Measurements from ENCODE around the gene POLE. TPM values are rescaled to one million over a fixed set of nuclear protein-coding genes. Genes with fewer than 3 reads are reported as not detected.

Gene POLE
- total RNA-seq, 1 experiment from 2014 or later = 54.0 TPM

DNA sequence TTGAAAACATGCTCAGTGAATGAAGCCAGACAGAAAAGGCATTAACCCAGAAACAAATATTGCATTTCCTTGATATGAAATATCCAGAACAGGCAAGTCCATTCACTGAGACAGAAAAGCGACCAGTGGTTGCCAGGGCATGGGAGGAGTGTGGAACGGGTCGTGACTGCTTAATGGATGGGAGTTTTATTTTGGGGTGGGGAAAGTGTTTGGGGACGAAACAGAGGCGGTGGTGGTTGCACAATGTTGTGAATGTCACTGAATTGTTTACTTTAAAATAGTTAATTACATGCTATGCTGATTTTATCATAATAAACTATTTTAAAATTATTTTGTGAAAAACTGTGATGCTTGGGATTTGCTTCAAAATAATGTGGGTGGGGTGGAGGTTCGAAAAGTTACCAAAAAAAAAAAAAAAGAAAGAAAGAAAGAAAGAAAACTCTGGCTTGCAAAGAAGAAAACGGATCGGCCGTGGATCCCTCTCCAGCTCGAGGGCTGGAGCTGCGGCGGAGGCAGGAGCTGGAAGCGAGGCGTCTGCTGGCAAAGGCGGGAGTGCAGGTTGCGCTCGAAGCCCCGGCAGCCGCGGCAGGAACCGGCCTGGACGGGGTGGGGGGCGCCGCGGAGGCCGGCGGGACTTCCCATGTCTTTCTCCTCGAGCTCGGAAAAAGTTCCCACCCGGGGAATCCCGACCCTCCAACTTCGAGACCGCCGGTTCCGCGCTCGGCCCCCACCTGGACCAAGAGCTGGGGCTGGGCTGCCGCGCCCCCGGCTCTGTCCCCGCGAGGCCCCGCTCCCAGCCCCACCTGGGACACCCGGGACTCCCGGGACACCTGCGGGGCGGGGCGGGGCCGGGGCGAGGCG lies 69.1 kb downstream of the POLE start:
- DNase-seq = peak; percentile 91
- Histone ChIP-seq H3K36me3 (replicated peaks; ENCODE audit: control insufficient read depth, insufficient read depth, low read length) (no peaks in the 10 kb centered on the region), H3K27me3 (ENCODE audit: control insufficient read depth, insufficient read depth, low read length) (peaks cover 52% of the 10 kb centered on the region), H3K4me3 (ENCODE audit: insufficient read depth, low read depth, low read length) (peak overlapping the region; percentile 42)

- no peaks in the 10 kb centered on the region for H3K36me3 ChIP-seq (replicated peaks; ENCODE audit: control insufficient read depth, insufficient read depth, low read length)
- DNase-seq = no peak
- H3K27me3 ChIP-seq (ENCODE audit: control insufficient read depth, insufficient read depth, low read length) = peaks cover 53% of the 10 kb centered on the region
- no peak overlapping the region for H3K4me3 ChIP-seq (ENCODE audit: insufficient read depth, low read depth, low read length)
Observed at GRCh38 chr12:132617135-132617701, 69.9 kb downstream of the POLE start.

DNA sequence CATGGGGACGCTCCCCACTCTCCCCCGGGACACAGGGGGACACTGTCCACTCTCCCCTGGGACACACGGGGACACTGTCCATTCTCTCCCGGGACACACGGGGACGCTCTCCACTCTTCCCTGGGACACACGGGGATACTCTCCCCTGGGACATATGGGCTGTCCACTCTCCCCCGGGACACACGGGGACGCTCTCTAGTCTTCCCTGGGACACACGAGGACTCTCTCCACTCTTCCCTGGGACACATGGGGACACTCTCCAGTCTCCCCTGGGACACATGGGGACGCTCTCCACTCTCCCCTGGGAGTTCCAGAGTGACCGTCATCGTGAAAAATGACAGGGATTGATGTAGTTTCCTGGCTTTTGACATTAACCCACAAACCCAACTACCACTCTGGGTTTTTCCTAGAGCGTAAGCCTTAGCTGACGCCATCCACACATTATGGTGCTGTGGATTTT lies 71.5 kb downstream of the POLE start:
- DNase-seq = no peak
- Histone ChIP-seq H3K36me3 (replicated peaks; ENCODE audit: control insufficient read depth, insufficient read depth, low read length) (no peaks in the 10 kb centered on the region), H3K4me3 (ENCODE audit: insufficient read depth, low read depth, low read length) (no peak overlapping the region), H3K27me3 (ENCODE audit: control insufficient read depth, insufficient read depth, low read length) (peaks cover 55% of the 10 kb centered on the region)

- DNase-seq = peak; percentile 91
- no peaks in the 10 kb centered on the region for H3K36me3 ChIP-seq (replicated peaks; ENCODE audit: control insufficient read depth, insufficient read depth, low read length)
- peaks cover 49% of the 10 kb centered on the region for H3K27me3 ChIP-seq (ENCODE audit: control insufficient read depth, insufficient read depth, low read length)
- no peak overlapping the region for H3K4me3 ChIP-seq (ENCODE audit: insufficient read depth, low read depth, low read length)
Observed at GRCh38 chr12:132614861-132615578, 72.1 kb downstream of the POLE start.

- DNase-seq = no peak
- H3K27me3 ChIP-seq (ENCODE audit: control insufficient read depth, insufficient read depth, low read length) = peaks cover 41% of the 10 kb centered on the region
- H3K4me3 ChIP-seq (ENCODE audit: insufficient read depth, low read depth, low read length) = no peak overlapping the region
- no peaks in the 10 kb centered on the region for H3K36me3 ChIP-seq (replicated peaks; ENCODE audit: control insufficient read depth, insufficient read depth, low read length)
Observed at GRCh38 chr12:132614029-132614428, 73.1 kb downstream of the POLE start.

- H3K27me3 ChIP-seq (ENCODE audit: control insufficient read depth, insufficient read depth, low read length) = peaks cover 25% of the 10 kb centered on the region
- H3K36me3 ChIP-seq (replicated peaks; ENCODE audit: control insufficient read depth, insufficient read depth, low read length) = no peaks in the 10 kb centered on the region
- no peak for DNase-seq
- H3K4me3 ChIP-seq (ENCODE audit: insufficient read depth, low read depth, low read length) = no peak overlapping the region
Observed at GRCh38 chr12:132611620-132612019, 75.5 kb downstream of the POLE start.

DNA sequence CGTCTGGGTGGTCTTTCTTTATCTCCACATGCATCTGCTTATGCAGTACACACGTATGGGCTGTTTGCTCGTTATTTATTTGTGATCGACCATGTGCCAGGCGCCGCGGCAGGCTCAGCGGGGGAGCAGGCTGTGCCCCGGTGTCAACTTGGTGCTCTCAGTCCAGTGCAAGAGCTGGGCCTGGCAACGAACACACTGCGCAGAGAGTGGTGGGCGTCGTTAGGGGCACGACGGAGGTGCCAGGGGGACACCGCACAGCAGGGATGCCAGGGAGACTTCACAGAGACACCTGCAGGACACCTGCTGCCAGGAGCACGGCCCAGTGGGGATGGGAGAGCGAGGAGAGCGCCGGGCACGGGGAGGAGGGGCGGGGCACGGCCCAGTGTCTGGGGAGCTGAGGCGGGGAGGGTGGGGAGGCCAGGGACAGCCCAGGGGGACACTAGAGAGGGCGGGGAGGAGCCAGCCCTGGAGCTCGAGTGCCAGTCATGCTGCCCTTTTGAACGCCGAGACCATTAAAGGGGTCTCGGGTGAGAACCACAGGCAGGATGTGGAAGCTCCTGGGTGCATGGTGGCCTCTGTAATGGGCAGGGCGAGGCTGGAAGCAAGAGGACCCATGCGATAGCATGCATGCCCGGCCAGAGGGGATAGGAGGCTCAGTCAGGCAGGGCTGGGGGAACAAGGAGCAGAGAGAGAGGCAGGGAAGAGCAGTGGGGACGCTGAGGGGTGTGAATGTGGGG lies 76.1 kb downstream of the POLE start:
- peaks cover 25% of the 10 kb centered on the region for H3K27me3 ChIP-seq (ENCODE audit: control insufficient read depth, insufficient read depth, low read length)
- H3K4me3 ChIP-seq (ENCODE audit: insufficient read depth, low read depth, low read length) = no peak overlapping the region
- no peak for DNase-seq
- no peaks in the 10 kb centered on the region for H3K36me3 ChIP-seq (replicated peaks; ENCODE audit: control insufficient read depth, insufficient read depth, low read length)

- DNase-seq = peak; percentile 56
- H3K4me3 ChIP-seq (ENCODE audit: insufficient read depth, low read depth, low read length) = no peak within 1 kb of the TSS
- no peaks in the 10 kb centered on the region for H3K36me3 ChIP-seq (replicated peaks; ENCODE audit: control insufficient read depth, insufficient read depth, low read length)
- peaks cover 16% of the 10 kb centered on the region for H3K27me3 ChIP-seq (ENCODE audit: control insufficient read depth, insufficient read depth, low read length)
Observed at GRCh38 chr12:132610051-132610759, 76.9 kb downstream of the POLE start, which contains the start of gene LRCOL1. LRCOL1 (minus strand) TSS chr12:132610582; CDS start chr12:132606251, 4,331 bp downstream.

DNA sequence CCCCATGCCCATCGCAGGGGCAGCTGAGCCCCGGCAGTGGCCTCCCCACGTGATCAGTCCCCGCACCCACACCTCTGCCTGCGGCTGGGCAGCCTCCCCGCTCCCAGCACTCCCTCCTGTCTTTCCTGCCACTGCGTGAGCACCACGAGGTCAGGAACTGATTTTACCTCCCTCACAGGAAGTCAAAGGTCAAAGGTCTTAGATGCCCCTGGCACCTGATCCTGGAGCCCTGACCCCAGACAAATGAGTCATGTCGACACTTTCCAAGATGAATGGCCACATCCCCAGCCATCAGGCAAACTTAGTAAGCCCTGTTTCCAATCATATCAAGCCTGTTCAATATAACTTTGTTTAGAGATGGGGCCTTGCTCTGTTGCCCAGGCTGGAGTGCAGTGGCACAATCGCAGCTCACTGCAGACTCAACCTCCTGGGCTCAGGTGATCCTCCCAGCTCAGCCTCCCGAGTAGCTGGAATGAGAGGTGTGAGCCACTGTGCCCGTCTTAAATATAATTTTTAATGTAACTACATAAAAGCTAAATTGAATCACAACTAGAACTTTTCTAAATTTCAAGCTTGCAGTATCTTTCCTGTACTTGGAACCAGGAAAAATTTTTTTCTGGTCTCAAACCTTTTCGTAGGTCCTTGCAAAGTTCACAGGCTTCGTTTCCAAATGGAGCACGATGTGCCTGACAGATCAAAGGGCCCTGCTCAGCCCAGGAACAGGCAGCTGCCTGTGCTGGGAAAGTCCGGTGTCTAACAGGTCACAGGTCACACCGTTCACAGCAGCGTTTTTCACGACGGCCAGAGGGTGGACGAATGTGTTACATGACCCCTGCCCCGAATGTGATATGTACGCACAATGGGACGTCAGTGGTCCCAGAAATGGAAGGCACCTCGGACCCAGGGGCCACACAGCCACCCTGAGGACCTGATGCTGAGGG lies 78.6 kb downstream of the POLE start:
- Histone ChIP-seq H3K4me3 (ENCODE audit: insufficient read depth, low read depth, low read length) (no peak overlapping the region), H3K36me3 (replicated peaks; ENCODE audit: control insufficient read depth, insufficient read depth, low read length) (no peaks in the 10 kb centered on the region), H3K27me3 (ENCODE audit: control insufficient read depth, insufficient read depth, low read length) (peaks cover 21% of the 10 kb centered on the region)
- DNase-seq = no peak

GRCh38 chr12:132606927-132607326 lies 80.2 kb downstream of the POLE start:
- no peak overlapping the region for H3K4me3 ChIP-seq (ENCODE audit: insufficient read depth, low read depth, low read length)
- peaks cover 21% of the 10 kb centered on the region for H3K27me3 ChIP-seq (ENCODE audit: control insufficient read depth, insufficient read depth, low read length)
- peak; percentile 55 for DNase-seq
- H3K36me3 ChIP-seq (replicated peaks; ENCODE audit: control insufficient read depth, insufficient read depth, low read length) = no peaks in the 10 kb centered on the region

DNA sequence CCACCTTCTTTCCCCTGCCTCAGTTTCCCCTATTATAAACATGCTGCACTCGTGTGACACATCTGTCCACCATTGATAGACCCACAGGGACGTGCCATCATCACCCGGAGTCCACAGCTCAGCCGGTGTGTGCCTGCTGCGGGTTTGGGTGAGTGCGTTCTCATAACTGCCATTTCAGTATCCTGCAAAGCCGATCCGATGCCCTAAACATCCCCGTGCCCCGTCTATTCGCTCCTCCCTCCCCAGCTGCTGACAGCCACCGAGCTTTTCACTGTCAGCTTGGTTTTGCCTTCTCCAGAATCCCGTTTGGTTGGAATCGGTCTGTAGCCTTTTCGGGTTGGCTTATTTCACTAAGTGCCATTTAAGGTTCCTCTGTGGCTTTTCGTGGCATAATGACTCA lies 80.7 kb downstream of the POLE start:
- Histone ChIP-seq H3K36me3 (replicated peaks; ENCODE audit: control insufficient read depth, insufficient read depth, low read length) (no peaks in the 10 kb centered on the region), H3K27me3 (ENCODE audit: control insufficient read depth, insufficient read depth, low read length) (peaks cover 21% of the 10 kb centered on the region), H3K4me3 (ENCODE audit: insufficient read depth, low read depth, low read length) (no peak overlapping the region)
- DNase-seq = peak; percentile 49

GRCh38 chr12:132605892-132606291 lies 81.2 kb downstream of the POLE start:
- H3K4me3 ChIP-seq (ENCODE audit: insufficient read depth, low read depth, low read length) = no peak overlapping the region
- no peaks in the 10 kb centered on the region for H3K36me3 ChIP-seq (replicated peaks; ENCODE audit: control insufficient read depth, insufficient read depth, low read length)
- peaks cover 25% of the 10 kb centered on the region for H3K27me3 ChIP-seq (ENCODE audit: control insufficient read depth, insufficient read depth, low read length)
- peak; percentile 58 for DNase-seq
